ENCODE results near the gene ELFN2.

DNA sequence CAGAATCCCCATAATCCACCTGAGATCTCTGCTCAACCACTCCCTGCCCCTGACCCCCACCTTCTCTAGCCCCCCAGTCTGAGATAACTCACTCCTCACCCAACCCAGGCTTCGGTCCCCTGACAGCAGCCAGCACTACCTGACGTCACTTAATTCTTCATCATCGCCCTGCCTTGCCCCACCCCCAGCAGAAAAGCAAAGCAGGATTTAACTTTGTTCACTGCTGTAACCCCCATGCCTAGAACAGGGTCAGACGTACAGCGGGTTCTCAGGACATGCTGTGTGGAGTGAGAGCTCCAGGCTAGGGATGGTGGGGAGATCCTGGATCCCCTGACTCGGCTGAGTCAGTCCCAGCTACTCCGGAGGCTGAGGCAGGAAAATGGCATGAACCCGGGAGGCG is 45.8 kb downstream of the ELFN2 start:
- TF ChIP-seq POLR2A (IDR thresholded peaks at IDR 0.05): no peak
- TF ChIP-seq, protein P1, sequence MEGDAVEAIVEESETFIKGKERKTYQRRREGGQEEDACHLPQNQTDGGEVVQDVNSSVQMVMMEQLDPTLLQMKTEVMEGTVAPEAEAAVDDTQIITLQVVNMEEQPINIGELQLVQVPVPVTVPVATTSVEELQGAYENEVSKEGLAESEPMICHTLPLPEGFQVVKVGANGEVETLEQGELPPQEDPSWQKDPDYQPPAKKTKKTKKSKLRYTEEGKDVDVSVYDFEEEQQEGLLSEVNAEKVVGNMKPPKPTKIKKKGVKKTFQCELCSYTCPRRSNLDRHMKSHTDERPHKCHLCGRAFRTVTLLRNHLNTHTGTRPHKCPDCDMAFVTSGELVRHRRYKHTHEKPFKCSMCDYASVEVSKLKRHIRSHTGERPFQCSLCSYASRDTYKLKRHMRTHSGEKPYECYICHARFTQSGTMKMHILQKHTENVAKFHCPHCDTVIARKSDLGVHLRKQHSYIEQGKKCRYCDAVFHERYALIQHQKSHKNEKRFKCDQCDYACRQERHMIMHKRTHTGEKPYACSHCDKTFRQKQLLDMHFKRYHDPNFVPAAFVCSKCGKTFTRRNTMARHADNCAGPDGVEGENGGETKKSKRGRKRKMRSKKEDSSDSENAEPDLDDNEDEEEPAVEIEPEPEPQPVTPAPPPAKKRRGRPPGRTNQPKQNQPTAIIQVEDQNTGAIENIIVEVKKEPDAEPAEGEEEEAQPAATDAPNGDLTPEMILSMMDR (IDR thresholded peaks at IDR 0.05): no peak
